H1 (cell line): ENCODE results near the gene MSI1. TPM values are rescaled to one million over a fixed set of nuclear protein-coding genes. Genes with fewer than 3 reads are reported as not detected.

Experiments
- CEBPB ChIP-seq: IDR thresholded peaks from 2 replicates; pipeline ENCODE4 v1.6.1; 2012; ENCODE audit warnings: low read depth, low read length
- CREB1 ChIP-seq: IDR thresholded peaks from 2 replicates; pipeline ENCODE4 v1.6.1; 2012; ENCODE audit warnings: inconsistent platforms
- CTBP2 ChIP-seq: IDR thresholded peaks from 2 replicates; pipeline ENCODE4 v1.7.0; 2011; ENCODE audit warnings: borderline replicate concordance, mild to moderate bottlenecking, moderate library complexity, mixed read lengths, low read length; ENCODE audit not compliant: insufficient read depth, insufficient read length
- KDM1A ChIP-seq: fragments of 200-600, 300-600 bp; sonication (generic); IDR thresholded peaks from 2 replicates; pipeline ENCODE4 v1.7.1; 2016; ENCODE audit warnings: mild to moderate bottlenecking, low read length, borderline replicate concordance
- RFX5 ChIP-seq: IDR thresholded peaks from 2 replicates; pipeline ENCODE4 v1.6.1; 2011; ENCODE audit warnings: low read depth, low read length, improper control_type of control experiment, borderline replicate concordance
- SIRT6 ChIP-seq: IDR thresholded peaks from one replicate; pipeline ENCODE4 v1.7.1; 2012; ENCODE audit warnings: low read length, inconsistent platforms
- TBP ChIP-seq: IDR thresholded peaks from 2 replicates; pipeline ENCODE4 v1.6.1; 2011; ENCODE audit warnings: low read depth, low read length, improper control_type of control experiment
- polyA plus RNA-seq, 7 experiments: library from polyadenylated mRNA; depleted of rRNA in 3 of 7; stranded (reverse) in 5 of 7; unstranded in 2 of 7; fragments of >200 nt in 5 of 7; fragments of 200-250 nt in 2 of 7; gene quantifications; 1 replicate in 5 of 7; 2 replicates in 1 of 7; 4 replicates in 1 of 7; pipeline versions ENCODE4 v1.2.1 to v1.2.3, GENCODE V29; 2011 to 2013; ENCODE audit warnings: missing spikeins in 2 of 7, mixed read lengths in 2 of 7
- total RNA-seq: library from RNA; stranded (reverse); fragmentation: NEBNext Ultra II Directional; extraction: Animal tissue kit (Norgen Biotek cat#: 25700); gene quantifications from 2 replicates; pipeline ENCODE4 v1.2.1, GENCODE V29; 2021

MSI1 gene
- total and polyA plus RNA-seq, 2 of the 8 experiments (the other 6 are each of a cell fraction or from before 2014, with no cell fraction given): 13.5 to 51.9 TPM

DNA sequence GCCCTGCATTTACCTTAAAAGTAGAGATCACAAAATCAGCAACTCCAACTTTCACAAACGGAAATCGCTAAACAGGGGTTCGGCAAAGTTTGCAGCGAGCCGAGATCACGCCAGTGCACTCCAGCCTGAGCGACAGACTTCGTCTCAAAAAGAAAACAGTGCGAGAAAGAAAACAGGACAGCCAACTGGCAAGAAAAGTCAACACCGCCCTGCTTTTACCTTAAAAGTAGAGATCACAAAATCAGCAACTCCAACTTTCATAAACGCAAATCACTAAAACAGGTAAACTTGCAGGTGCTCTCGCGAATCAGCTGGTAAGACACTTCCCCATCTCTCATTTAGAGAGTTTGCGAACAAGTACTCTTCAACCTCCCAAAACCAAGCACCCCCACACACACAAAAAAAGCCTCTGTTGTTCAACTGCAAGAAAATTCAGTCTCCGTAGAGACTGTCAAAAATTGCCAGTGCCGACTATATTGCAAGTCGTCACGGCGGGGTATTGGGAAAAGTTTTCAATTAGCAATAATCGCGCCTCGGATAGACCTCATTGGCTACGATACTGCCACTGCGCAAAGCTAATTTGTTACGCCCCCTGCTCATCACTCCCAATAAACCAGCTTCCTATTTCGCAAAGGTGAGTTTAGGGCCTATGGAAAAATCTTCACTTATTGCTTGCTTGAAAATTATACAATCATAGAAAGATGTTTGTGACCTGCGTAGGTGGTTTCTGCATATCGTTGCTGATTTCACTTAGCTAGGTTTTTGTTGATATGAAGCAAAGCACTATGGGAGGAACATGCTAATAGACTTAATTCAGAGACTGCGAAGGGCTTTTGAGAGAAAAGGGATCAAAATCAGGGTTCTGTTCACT lies 76.1 kb downstream of the MSI1 start, which contains the start of gene RNU4-1 (continued):
- TF ChIP-seq RFX5 (no peak), KDM1A (no peak), CEBPB (no peak), SIRT6 (no peak), CREB1 (peak; percentile 37; the same call in 1 of the 2 replicates), CTBP2 (no peak), TBP (peak; percentile 99)
